ENCODE measurements around the gene SOBP.

Gene SOBP

DNA sequence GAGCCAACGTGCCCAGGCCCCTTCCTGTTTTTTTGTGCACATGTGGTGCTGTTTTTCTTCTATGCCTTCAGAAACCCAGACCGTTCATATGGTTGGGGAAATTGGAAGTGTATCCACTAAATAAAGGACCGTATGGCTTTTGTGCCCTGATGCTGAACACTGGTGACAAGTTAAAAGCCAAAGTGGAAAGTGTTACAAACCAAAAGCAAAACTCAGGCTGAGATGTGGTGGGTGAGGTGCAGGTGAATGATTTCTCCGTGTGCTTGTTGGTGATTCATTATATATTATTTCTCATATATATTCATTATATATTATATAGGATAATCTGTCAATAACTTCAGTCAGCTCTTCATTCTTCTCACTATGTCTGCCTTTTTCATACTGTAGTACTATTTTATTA, 148.6 kb downstream of the SOBP start:
- no peak overlapping the region for H3K27ac ChIP-seq
- TF ChIP-seq, protein P1, sequence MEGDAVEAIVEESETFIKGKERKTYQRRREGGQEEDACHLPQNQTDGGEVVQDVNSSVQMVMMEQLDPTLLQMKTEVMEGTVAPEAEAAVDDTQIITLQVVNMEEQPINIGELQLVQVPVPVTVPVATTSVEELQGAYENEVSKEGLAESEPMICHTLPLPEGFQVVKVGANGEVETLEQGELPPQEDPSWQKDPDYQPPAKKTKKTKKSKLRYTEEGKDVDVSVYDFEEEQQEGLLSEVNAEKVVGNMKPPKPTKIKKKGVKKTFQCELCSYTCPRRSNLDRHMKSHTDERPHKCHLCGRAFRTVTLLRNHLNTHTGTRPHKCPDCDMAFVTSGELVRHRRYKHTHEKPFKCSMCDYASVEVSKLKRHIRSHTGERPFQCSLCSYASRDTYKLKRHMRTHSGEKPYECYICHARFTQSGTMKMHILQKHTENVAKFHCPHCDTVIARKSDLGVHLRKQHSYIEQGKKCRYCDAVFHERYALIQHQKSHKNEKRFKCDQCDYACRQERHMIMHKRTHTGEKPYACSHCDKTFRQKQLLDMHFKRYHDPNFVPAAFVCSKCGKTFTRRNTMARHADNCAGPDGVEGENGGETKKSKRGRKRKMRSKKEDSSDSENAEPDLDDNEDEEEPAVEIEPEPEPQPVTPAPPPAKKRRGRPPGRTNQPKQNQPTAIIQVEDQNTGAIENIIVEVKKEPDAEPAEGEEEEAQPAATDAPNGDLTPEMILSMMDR (IDR thresholded peaks at IDR 0.05) = no peak
- TF ChIP-seq ZFX (IDR thresholded peaks at IDR 0.05; ENCODE audit: borderline replicate concordance) = no peak

DNA sequence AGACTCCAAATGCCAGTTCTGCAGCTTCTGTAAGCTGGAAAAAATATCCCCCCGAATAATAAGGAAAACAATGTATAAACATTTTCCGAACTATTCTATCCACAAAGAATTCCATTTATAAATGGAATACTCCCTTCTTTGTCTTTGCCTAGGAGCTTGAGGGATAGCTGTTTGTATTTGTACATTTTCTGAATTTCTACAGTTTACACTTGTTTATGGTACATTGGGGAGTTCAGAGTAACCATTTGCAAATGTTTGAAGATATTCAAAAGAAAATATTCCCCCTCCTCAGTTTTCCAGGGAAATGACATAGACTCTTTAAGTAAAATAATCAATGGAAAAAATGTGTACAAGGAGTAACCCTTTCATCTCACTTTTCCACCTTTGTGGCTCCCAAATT, 149.6 kb downstream of the SOBP start:
- no peak for TF ChIP-seq ZFX (IDR thresholded peaks at IDR 0.05; ENCODE audit: borderline replicate concordance)
- TF ChIP-seq, protein P1 (IDR thresholded peaks at IDR 0.05) = no peak
- H3K27ac ChIP-seq = no peak overlapping the region

DNA sequence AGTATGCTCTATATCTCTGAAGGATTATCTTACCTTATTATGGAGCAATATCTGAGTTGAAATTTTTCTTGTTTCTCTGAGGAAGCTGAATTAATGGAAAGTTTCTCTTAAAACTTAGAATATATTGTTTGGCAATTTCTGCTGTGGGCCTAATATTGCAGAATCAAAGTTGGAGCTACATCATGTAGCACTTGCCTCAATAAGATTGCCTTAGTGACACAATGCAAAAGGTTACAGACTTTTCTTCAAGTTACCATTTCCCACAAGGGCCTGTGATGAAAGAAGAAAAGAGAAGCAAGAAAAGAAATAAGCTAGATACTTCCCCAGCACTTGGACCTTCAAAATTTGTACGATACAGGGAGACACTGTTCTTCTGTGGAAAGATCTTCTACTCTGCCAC, 151.2 kb downstream of the SOBP start:
- TF ChIP-seq, protein P1 (IDR thresholded peaks at IDR 0.05) = no peak
- no peak for TF ChIP-seq ZFX (IDR thresholded peaks at IDR 0.05; ENCODE audit: borderline replicate concordance)
- no peak overlapping the region for H3K27ac ChIP-seq

DNA sequence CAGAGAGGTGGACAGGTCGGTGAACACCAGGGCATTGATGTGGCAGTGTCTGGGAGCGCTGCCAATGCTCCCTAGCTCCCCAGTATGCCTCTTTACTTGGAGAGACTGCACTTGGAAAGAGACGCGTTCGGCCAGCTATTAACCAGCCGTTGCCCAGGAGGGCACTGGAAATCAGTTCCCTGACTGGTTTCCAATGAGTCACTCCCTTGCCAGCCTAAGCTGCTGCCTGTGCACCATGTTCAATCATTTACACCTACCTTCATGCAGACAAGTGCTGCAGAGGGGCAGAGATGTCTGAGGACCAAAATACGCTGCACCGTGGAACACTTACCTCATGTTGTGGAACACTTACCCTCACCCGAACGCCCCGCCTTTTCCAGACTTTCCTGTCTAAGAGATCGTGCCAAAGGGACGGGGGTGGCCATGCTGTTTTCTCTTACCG, 151.6 kb downstream of the SOBP start:
- TF ChIP-seq, protein P1 (IDR thresholded peaks at IDR 0.05) = no peak
- no peak for TF ChIP-seq ZFX (IDR thresholded peaks at IDR 0.05; ENCODE audit: borderline replicate concordance)
- no peak overlapping the region for H3K27ac ChIP-seq

DNA sequence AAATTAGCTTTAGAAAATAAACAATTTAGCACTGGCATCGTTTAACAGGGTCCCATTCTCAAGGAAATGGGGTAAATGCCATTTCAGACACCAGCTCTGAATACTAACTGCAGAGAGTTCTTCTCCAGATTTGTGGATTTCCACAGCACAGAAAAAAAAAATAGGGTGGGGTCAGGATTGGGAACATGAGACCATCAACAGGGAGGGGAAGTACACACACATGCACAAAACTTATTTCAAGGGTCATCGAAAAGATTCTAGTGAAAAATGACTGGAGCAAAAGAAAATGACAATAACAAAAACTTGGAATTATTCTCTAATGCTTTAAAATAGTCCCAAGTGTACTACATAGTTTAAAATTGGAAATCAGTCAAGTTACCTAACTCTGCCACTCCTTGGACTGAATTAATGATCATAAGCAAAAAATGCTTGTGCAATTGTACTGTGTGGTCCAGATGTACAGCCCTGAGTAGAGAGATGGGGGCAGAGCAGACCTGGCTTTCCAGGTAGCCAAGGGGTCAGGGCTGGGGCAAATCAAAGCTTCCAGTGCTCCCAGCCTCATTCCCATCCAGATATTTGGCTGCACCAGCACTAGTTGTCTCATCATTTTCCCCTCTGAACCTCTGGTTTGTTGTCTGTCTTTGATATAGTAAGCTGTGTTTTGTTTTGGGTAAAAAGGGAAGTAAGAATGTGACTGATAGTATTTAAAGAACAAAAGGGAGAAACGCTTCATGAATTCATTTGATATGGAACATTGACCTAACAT, 152.4 kb downstream of the SOBP start:
- TF ChIP-seq, protein P1 (IDR thresholded peaks at IDR 0.05) = no peak
- no peak for TF ChIP-seq ZFX (IDR thresholded peaks at IDR 0.05; ENCODE audit: borderline replicate concordance)
- H3K27ac ChIP-seq = no peak overlapping the region

DNA sequence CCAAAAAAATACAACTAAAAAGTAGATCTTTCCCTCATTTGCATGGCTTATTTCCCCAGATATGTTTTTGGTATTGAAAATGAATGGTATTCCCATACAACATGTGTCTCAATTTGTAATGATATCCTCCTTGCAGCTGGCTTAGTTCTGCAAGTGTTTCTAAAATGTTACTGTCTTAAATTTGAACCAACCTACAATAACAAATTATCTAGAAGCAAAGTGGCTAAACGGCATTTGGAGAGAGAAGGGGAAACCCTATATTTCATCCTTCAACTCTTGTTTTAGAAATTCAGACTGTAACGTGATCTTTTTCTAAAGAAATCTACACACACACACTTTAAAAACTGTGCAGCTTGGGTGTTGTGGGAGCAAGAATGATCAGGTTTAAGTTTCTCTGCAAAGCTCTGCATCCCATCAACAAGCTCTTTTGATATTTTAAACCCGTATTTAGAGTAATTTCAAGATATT, 153.0 kb downstream of the SOBP start:
- TF ChIP-seq ZFX (IDR thresholded peaks at IDR 0.05; ENCODE audit: borderline replicate concordance) = no peak
- TF ChIP-seq, protein P1 (IDR thresholded peaks at IDR 0.05) = no peak
- H3K27ac ChIP-seq = no peak overlapping the region

DNA sequence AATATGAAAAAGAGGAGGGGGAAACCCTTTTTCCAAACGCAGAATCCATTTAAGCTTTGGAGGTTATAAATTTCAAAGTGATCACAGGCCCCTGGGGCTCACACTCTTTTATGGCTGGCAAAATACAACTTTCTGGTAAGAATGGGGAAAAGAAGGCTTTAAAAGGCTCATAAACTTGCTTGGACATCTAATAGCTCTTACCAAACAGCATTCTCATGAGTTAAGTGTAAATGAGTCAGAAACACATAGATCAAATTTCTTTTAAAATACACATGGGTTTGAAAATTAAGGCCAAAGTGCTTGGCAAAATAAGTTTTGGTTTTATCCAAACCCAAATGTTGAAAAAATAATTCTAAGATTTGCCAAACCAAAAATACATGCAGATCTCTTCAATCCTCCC, 154.6 kb downstream of the SOBP start:
- TF ChIP-seq, protein P1 (IDR thresholded peaks at IDR 0.05) = no peak
- TF ChIP-seq ZFX (IDR thresholded peaks at IDR 0.05; ENCODE audit: borderline replicate concordance) = no peak
- no peak overlapping the region for H3K27ac ChIP-seq

Measured in 22Rv1 (cell line).